ENCODE data around the gene ZNF469. TPM values are rescaled to one million over a fixed set of nuclear protein-coding genes. Genes with fewer than 3 reads are reported as not detected.

The ZNF469 gene
- total and polyA plus RNA-seq, 4 experiments from 2014 or later: 0.01 to 0.64 (median 0.61) TPM; not detected in 1

- Mint-ChIP-seq H3K27ac (no peak overlapping the region), H3K9me3 (no peaks in the 10 kb centered on the region), H3K27me3 (no peaks in the 10 kb centered on the region), H3K4me1 (peaks cover 0 to 7% (median 4%) of the 10 kb centered on the region in 4 donors), H3K4me3 (no peak overlapping the region), H3K36me3 (no peaks in the 10 kb centered on the region)
- intact Hi-C loops (cut with micrococcal nuclease): no loop called here
- Histone ChIP-seq H3K4me3 (ENCODE audit: low read length in 2 of 2) (no peak overlapping the region), H3K4me1 (ENCODE audit: insufficient read depth, low read length) (no peaks in the 10 kb centered on the region), H3K27ac (ENCODE audit: low read depth, low read length) (no peak overlapping the region), H3K36me3 (ENCODE audit: insufficient read depth, low read length) (no peaks in the 10 kb centered on the region), H3K27me3 (ENCODE audit: insufficient read depth, low read length) (no peaks in the 10 kb centered on the region), H3K9me3 (ENCODE audit: control insufficient read depth in 1 of 2, low read length in 2 of 2) (no peaks in the 10 kb centered on the region)
- ChIA-PET CTCF (ENCODE audit: partially characterized antibody) (no interaction called here), POLR2A (ENCODE audit: partially characterized antibody) (no interaction called here)
- no peak for DNase-seq
Measured at GRCh38 chr16:88411951-88412576, 29.3 kb downstream of the ZNF469 start.

GRCh38 chr16:88412766-88413165 lies 30.0 kb downstream of the ZNF469 start:
- Histone ChIP-seq H3K27me3 (ENCODE audit: insufficient read depth, low read length) (no peaks in the 10 kb centered on the region), H3K27ac (ENCODE audit: low read depth, low read length) (no peak overlapping the region), H3K4me1 (ENCODE audit: insufficient read depth, low read length) (no peaks in the 10 kb centered on the region), H3K4me3 (ENCODE audit: low read length in 2 of 2) (no peak overlapping the region), H3K9me3 (ENCODE audit: control insufficient read depth in 1 of 2, low read length in 2 of 2) (no peaks in the 10 kb centered on the region), H3K36me3 (ENCODE audit: insufficient read depth, low read length) (no peaks in the 10 kb centered on the region)
- Mint-ChIP-seq H3K4me1 (peaks cover 0 to 4% (median 2%) of the 10 kb centered on the region in 4 donors), H3K9me3 (no peaks in the 10 kb centered on the region), H3K27me3 (no peaks in the 10 kb centered on the region), H3K36me3 (no peaks in the 10 kb centered on the region), H3K4me3 (no peak overlapping the region), H3K27ac (no peak overlapping the region)
- ChIA-PET CTCF (ENCODE audit: partially characterized antibody) (no interaction called here), POLR2A (ENCODE audit: partially characterized antibody) (no interaction called here)
- DNase-seq: peak in 1 of 5 donors; percentile 4
- intact Hi-C loops (cut with micrococcal nuclease): no loop called here

GRCh38 chr16:88413231-88413630 lies 30.5 kb downstream of the ZNF469 start:
- Mint-ChIP-seq H3K27me3 (no peaks in the 10 kb centered on the region), H3K36me3 (no peaks in the 10 kb centered on the region), H3K9me3 (no peaks in the 10 kb centered on the region), H3K4me3 (no peak overlapping the region), H3K27ac (no peak overlapping the region), H3K4me1 (no peaks in the 10 kb centered on the region)
- H3K4me3 ChIP-seq (ENCODE audit: low read length in 2 of 2): no peak overlapping the region
- no peaks in the 10 kb centered on the region for H3K4me1 ChIP-seq (ENCODE audit: insufficient read depth, low read length)
- no peaks in the 10 kb centered on the region for H3K27me3 ChIP-seq (ENCODE audit: insufficient read depth, low read length)
- CTCF ChIA-PET (ENCODE audit: partially characterized antibody): no interaction called here
- peak in 1 of 5 donors; percentile 16 for DNase-seq
- no peaks in the 10 kb centered on the region for H3K36me3 ChIP-seq (ENCODE audit: insufficient read depth, low read length)
- no peak overlapping the region for H3K27ac ChIP-seq (ENCODE audit: low read depth, low read length)
- POLR2A ChIA-PET (ENCODE audit: partially characterized antibody): no interaction called here
- H3K9me3 ChIP-seq (ENCODE audit: control insufficient read depth in 1 of 2, low read length in 2 of 2): no peaks in the 10 kb centered on the region
- intact Hi-C loops (cut with micrococcal nuclease): no loop called here

GRCh38 chr16:88413631-88414030 lies 30.9 kb downstream of the ZNF469 start:
- H3K9me3 ChIP-seq (ENCODE audit: control insufficient read depth in 1 of 2, low read length in 2 of 2): no peaks in the 10 kb centered on the region
- ChIA-PET CTCF (ENCODE audit: partially characterized antibody) (no interaction called here), POLR2A (ENCODE audit: partially characterized antibody) (no interaction called here)
- no peaks in the 10 kb centered on the region for H3K36me3 ChIP-seq (ENCODE audit: insufficient read depth, low read length)
- intact Hi-C loops (cut with micrococcal nuclease): no loop called here
- Mint-ChIP-seq H3K9me3 (no peaks in the 10 kb centered on the region), H3K27ac (no peak overlapping the region), H3K4me1 (no peaks in the 10 kb centered on the region), H3K4me3 (no peak overlapping the region), H3K27me3 (peaks cover 0 to 3% of the 10 kb centered on the region in 2 donors), H3K36me3 (no peaks in the 10 kb centered on the region)
- H3K4me1 ChIP-seq (ENCODE audit: insufficient read depth, low read length): no peaks in the 10 kb centered on the region
- H3K27me3 ChIP-seq (ENCODE audit: insufficient read depth, low read length): no peaks in the 10 kb centered on the region
- H3K4me3 ChIP-seq (ENCODE audit: low read length in 2 of 2): no peak overlapping the region
- DNase-seq: peak in 1 of 5 donors; percentile 18
- no peak overlapping the region for H3K27ac ChIP-seq (ENCODE audit: low read depth, low read length)

GRCh38 chr16:88414521-88415380 lies 32.0 kb downstream of the ZNF469 start:
- H3K27ac ChIP-seq (ENCODE audit: low read depth, low read length): no peak overlapping the region
- Mint-ChIP-seq H3K4me3 (no peak overlapping the region), H3K27ac (no peak overlapping the region), H3K36me3 (no peaks in the 10 kb centered on the region), H3K27me3 (peaks cover 0 to 4% of the 10 kb centered on the region in 2 donors), H3K9me3 (no peaks in the 10 kb centered on the region), H3K4me1 (no peaks in the 10 kb centered on the region)
- ChIA-PET POLR2A (ENCODE audit: partially characterized antibody) (no interaction called here), CTCF (ENCODE audit: partially characterized antibody) (no interaction called here)
- DNase-seq: no peak
- no peak overlapping the region for H3K4me3 ChIP-seq (ENCODE audit: low read length in 2 of 2)
- H3K4me1 ChIP-seq (ENCODE audit: insufficient read depth, low read length): no peaks in the 10 kb centered on the region
- no peaks in the 10 kb centered on the region for H3K9me3 ChIP-seq (ENCODE audit: control insufficient read depth in 1 of 2, low read length in 2 of 2)
- no peaks in the 10 kb centered on the region for H3K36me3 ChIP-seq (ENCODE audit: insufficient read depth, low read length)
- intact Hi-C loops (cut with micrococcal nuclease): no loop called here
- no peaks in the 10 kb centered on the region for H3K27me3 ChIP-seq (ENCODE audit: insufficient read depth, low read length)

- no peaks in the 10 kb centered on the region for H3K36me3 ChIP-seq (ENCODE audit: insufficient read depth, low read length)
- Mint-ChIP-seq H3K9me3 (no peaks in the 10 kb centered on the region), H3K4me1 (no peaks in the 10 kb centered on the region), H3K27ac (no peak overlapping the region), H3K4me3 (no peak overlapping the region), H3K27me3 (peaks cover 0 to 4% of the 10 kb centered on the region in 2 donors), H3K36me3 (no peaks in the 10 kb centered on the region)
- ChIA-PET CTCF (ENCODE audit: partially characterized antibody) (no interaction called here), POLR2A (ENCODE audit: partially characterized antibody) (no interaction called here)
- no peak for DNase-seq
- H3K4me1 ChIP-seq (ENCODE audit: insufficient read depth, low read length): no peaks in the 10 kb centered on the region
- no peak overlapping the region for H3K4me3 ChIP-seq (ENCODE audit: low read length in 2 of 2)
- H3K9me3 ChIP-seq (ENCODE audit: control insufficient read depth in 1 of 2, low read length in 2 of 2): no peaks in the 10 kb centered on the region
- no peak overlapping the region for H3K27ac ChIP-seq (ENCODE audit: low read depth, low read length)
- intact Hi-C loops (cut with micrococcal nuclease): no loop called here
- H3K27me3 ChIP-seq (ENCODE audit: insufficient read depth, low read length): no peaks in the 10 kb centered on the region
Measured at GRCh38 chr16:88415381-88415705, 32.6 kb downstream of the ZNF469 start.

- no peak overlapping the region for H3K4me3 ChIP-seq (ENCODE audit: low read length in 2 of 2)
- H3K4me3 Mint-ChIP-seq: no peak overlapping the region
- ChIA-PET CTCF (ENCODE audit: partially characterized antibody) (no interaction called here), POLR2A (ENCODE audit: partially characterized antibody) (no interaction called here)
- H3K27ac Mint-ChIP-seq: no peak overlapping the region
- intact Hi-C loops (cut with micrococcal nuclease): no loop called here
- no peaks in the 10 kb centered on the region for H3K36me3 ChIP-seq (ENCODE audit: insufficient read depth, low read length)
- no peaks in the 10 kb centered on the region for H3K4me1 Mint-ChIP-seq
- H3K36me3 Mint-ChIP-seq: no peaks in the 10 kb centered on the region
- H3K27me3 ChIP-seq (ENCODE audit: insufficient read depth, low read length): no peaks in the 10 kb centered on the region
- H3K9me3 Mint-ChIP-seq: no peaks in the 10 kb centered on the region
- DNase-seq: no peak
- H3K27ac ChIP-seq (ENCODE audit: low read depth, low read length): no peak overlapping the region
- H3K9me3 ChIP-seq (ENCODE audit: control insufficient read depth in 1 of 2, low read length in 2 of 2): no peaks in the 10 kb centered on the region
- H3K27me3 Mint-ChIP-seq: peaks cover 0 to 4% of the 10 kb centered on the region in 2 donors
- H3K4me1 ChIP-seq (ENCODE audit: insufficient read depth, low read length): no peaks in the 10 kb centered on the region
Measured at GRCh38 chr16:88415713-88416323, 33.1 kb downstream of the ZNF469 start.
